ENCODE results near the gene COA8. TPM values are rescaled to one million over a fixed set of nuclear protein-coding genes. Genes with fewer than 3 reads are reported as not detected.

Gene COA8
- total and polyA plus RNA-seq, 10 of the 15 experiments (the other 5 are each of a cell fraction or from before 2014, with no cell fraction given): 6.1 to 69.5 (median 25.8) TPM

GRCh38 chr14:103543140-103543539 lies 19.6 kb upstream of the COA8 start (continued):
- TF ChIP-seq ZNF592 (IDR thresholded peaks at IDR 0.05) (no peak), RFX5 (IDR thresholded peaks at IDR 0.05; ENCODE audit: low read depth, low read length) (no peak), NFYA (IDR thresholded peaks at IDR 0.05; ENCODE audit: borderline replicate concordance, low read depth, low read length) (no peak), ELK1 (IDR thresholded peaks at IDR 0.05; ENCODE audit: low read depth, low read length) (no peak), RAD51 (IDR thresholded peaks at IDR 0.05) (no peak), REST (IDR thresholded peaks at IDR 0.05; ENCODE audit: low read depth, low read length) (no peak), MTA2 (IDR thresholded peaks at IDR 0.05; ENCODE audit: low read depth) (no peak), BMI1 (IDR thresholded peaks at IDR 0.05; ENCODE audit: borderline replicate concordance) (no peak), CTCF (IDR thresholded peaks at IDR 0.05 in 2 of 3, conservative IDR thresholded peaks at IDR 0.05 in 1 of 3; ENCODE audit: control insufficient read depth in 2 of 3, extremely low read depth in 1 of 3, insufficient read depth in 1 of 3, low read depth in 3 of 3, low read length in 3 of 3) (no peak)
